ENCODE data around the gene QPRT.

Gene QPRT

GRCh38 chr16:29675811-29676643 is 3.0 kb upstream of the QPRT start:
- H3K36me3 ChIP-seq (replicated peaks) = no peaks in the 10 kb centered on the region
- in situ Hi-C loops (cut with HindIII; ENCODE audit: low pct_ligation_motif_present, low sequenced_read_pairs) = no loop called here
- no peak overlapping the region for H3K27ac ChIP-seq
- no peak for TF ChIP-seq CTCF (IDR thresholded peaks at IDR 0.05; ENCODE audit: low read depth, low read length, missing control alignments)
- H3K4me3 ChIP-seq (ENCODE audit: low read depth, low read length) = no peak overlapping the region
- DNase-seq = peak; percentile 24
- no peaks in the 10 kb centered on the region for H3K27me3 ChIP-seq (replicated peaks)

- H3K27ac ChIP-seq = no peak overlapping the region
- no peaks in the 10 kb centered on the region for H3K27me3 ChIP-seq (replicated peaks)
- H3K36me3 ChIP-seq (replicated peaks) = no peaks in the 10 kb centered on the region
- no peak for TF ChIP-seq CTCF (IDR thresholded peaks at IDR 0.05; ENCODE audit: low read depth, low read length, missing control alignments)
- H3K4me3 ChIP-seq (ENCODE audit: low read depth, low read length) = no peak overlapping the region
- in situ Hi-C loops (cut with HindIII; ENCODE audit: low pct_ligation_motif_present, low sequenced_read_pairs) = no loop called here
- no peak for DNase-seq
Measured at GRCh38 chr16:29676989-29677785, 1.8 kb upstream of the QPRT start.

- Histone ChIP-seq H3K27me3 (replicated peaks) (no peaks in the 10 kb centered on the region), H3K27ac (no peak overlapping the region), H3K36me3 (replicated peaks) (no peaks in the 10 kb centered on the region), H3K4me3 (ENCODE audit: low read depth, low read length) (peak overlapping the region; percentile 22)
- TF ChIP-seq CTCF (IDR thresholded peaks at IDR 0.05; ENCODE audit: low read depth, low read length, missing control alignments) = no peak
- no peak for DNase-seq
- in situ Hi-C loops (cut with HindIII; ENCODE audit: low pct_ligation_motif_present, low sequenced_read_pairs) = no loop called here
Measured at GRCh38 chr16:29680180-29680598, 1.2 kb downstream of the QPRT start.

GRCh38 chr16:29683543-29684090 is 4.6 kb downstream of the QPRT start:
- no peak for TF ChIP-seq CTCF (IDR thresholded peaks at IDR 0.05; ENCODE audit: low read depth, low read length, missing control alignments)
- Histone ChIP-seq H3K4me3 (ENCODE audit: low read depth, low read length) (no peak overlapping the region), H3K27me3 (replicated peaks) (no peaks in the 10 kb centered on the region), H3K36me3 (replicated peaks) (no peaks in the 10 kb centered on the region), H3K27ac (no peak overlapping the region)
- in situ Hi-C loops (cut with HindIII; ENCODE audit: low pct_ligation_motif_present, low sequenced_read_pairs) = no loop called here
- no peak for DNase-seq

GRCh38 chr16:29684679-29685078 is 5.7 kb downstream of the QPRT start:
- DNase-seq = no peak
- TF ChIP-seq CTCF (IDR thresholded peaks at IDR 0.05; ENCODE audit: low read depth, low read length, missing control alignments) = no peak
- in situ Hi-C loops (cut with HindIII; ENCODE audit: low pct_ligation_motif_present, low sequenced_read_pairs) = no loop called here
- no peak overlapping the region for H3K4me3 ChIP-seq (ENCODE audit: low read depth, low read length)
- H3K27me3 ChIP-seq (replicated peaks) = no peaks in the 10 kb centered on the region
- H3K36me3 ChIP-seq (replicated peaks) = no peaks in the 10 kb centered on the region
- H3K27ac ChIP-seq = no peak overlapping the region
